HEK293 (cell line): Measurements from ENCODE around the gene WDR47.

Experiments used
- CTCF ChIA-PET: fragments of 350-600 bp; formaldehyde crosslinking; extraction: SDS; loops from one replicate; lab custom pipeline; 2021; ENCODE audit warnings: antibody characterized with exemption; lab: Yijun Ruan, JAX
- POLR2A ChIA-PET: fragments of 300-600 bp; formaldehyde crosslinking; extraction: SDS; loops from one replicate; lab custom pipeline; 2020; ENCODE audit warnings: antibody characterized with exemption, inconsistent platforms; lab: Yijun Ruan, JAX
- H3K27ac ChIP-seq: fragments of 200-500 bp; sonication (Bioruptor generic); 2 replicates; pipeline ENCODE4 v1.5.1; 2014; ENCODE audit warnings: low read depth, low read length, control low read depth, inconsistent platforms; ENCODE audit errors: extremely low read depth
- H3K36me3 ChIP-seq, 2 experiments: fragments of 200-500 bp in 1 of 2; sonication (Bioruptor generic) in 1 of 2; 1 replicate in 1 of 2; 2 replicates in 1 of 2; pipeline ENCODE4 v1.5.1; 2014 to 2017; ENCODE audit warnings: inconsistent platforms in 2 of 2, low read length in 2 of 2; ENCODE audit not compliant: control insufficient read depth in 2 of 2, insufficient read depth in 1 of 2
- H3K4me1 ChIP-seq: fragments of 200-500 bp; sonication (Bioruptor generic); 2 replicates; pipeline ENCODE4 v1.5.1; 2014; ENCODE audit warnings: mild to moderate bottlenecking, low read length, inconsistent platforms; ENCODE audit not compliant: control insufficient read depth, insufficient read depth
- H3K4me3 ChIP-seq: 2 replicates; pipeline ENCODE4 v1.5.1; 2011; ENCODE audit warnings: low read depth, mild to moderate bottlenecking, control low read depth, low read length, moderate library complexity
- H3K9me3 ChIP-seq: fragments of 200-500 bp; sonication (Bioruptor generic); 2 replicates; pipeline ENCODE4 v1.5.1; 2014; ENCODE audit warnings: low read depth, low read length, inconsistent platforms; ENCODE audit not compliant: control insufficient read depth, insufficient read depth
- HOXD13 ChIP-seq: sonication (generic); formaldehyde crosslinking; IDR thresholded peaks from 2 replicates; pipeline ENCODE4 v1.8.0; 2022; ENCODE audit warnings: missing genetic modification reagents, borderline replicate concordance
- KLF9 ChIP-seq: fragments of 450-650 bp; formaldehyde crosslinking; IDR thresholded peaks from 2 replicates; pipeline ENCODE4 v1.5.1; 2016; ENCODE audit warnings: missing biosample characterization, missing genetic modification characterization, low read depth
- YY2 ChIP-seq: fragments of 450-650 bp; formaldehyde crosslinking; IDR thresholded peaks from 2 replicates; pipeline ENCODE4 v1.5.1; 2016; ENCODE audit warnings: missing biosample characterization, missing genetic modification characterization
- ZBTB10 ChIP-seq: fragments of 450-650 bp; formaldehyde crosslinking; IDR thresholded peaks from 2 replicates; pipeline ENCODE4 v1.5.1; 2016; ENCODE audit warnings: missing biosample characterization, missing genetic modification characterization
- ZEB2 ChIP-seq: fragments of 450-650 bp; formaldehyde crosslinking; IDR thresholded peaks from 2 replicates; pipeline ENCODE4 v1.5.1; 2016; ENCODE audit warnings: missing biosample characterization, missing genetic modification characterization
- ZNF121 ChIP-seq: fragments of 450-650 bp; formaldehyde crosslinking; IDR thresholded peaks from 2 replicates; pipeline ENCODE4 v1.5.1; 2016; ENCODE audit warnings: missing biosample characterization, missing genetic modification characterization
- ZNF138 ChIP-seq: fragments of 450-650 bp; formaldehyde crosslinking; IDR thresholded peaks from 2 replicates; pipeline ENCODE4 v1.5.1; 2016; ENCODE audit warnings: missing biosample characterization, missing genetic modification characterization, borderline replicate concordance
- ZNF19 ChIP-seq: fragments of 450-650 bp; formaldehyde crosslinking; IDR thresholded peaks from 2 replicates; pipeline ENCODE4; 2016; ENCODE audit warnings: missing biosample characterization, missing genetic modification characterization, low read depth
- ZNF202 ChIP-seq: fragments of 450-650 bp; formaldehyde crosslinking; IDR thresholded peaks from 2 replicates; pipeline ENCODE4 v1.5.1; 2016; ENCODE audit warnings: missing biosample characterization, missing genetic modification characterization, borderline replicate concordance
- ZNF223 ChIP-seq: fragments of 450-650 bp; formaldehyde crosslinking; IDR thresholded peaks from 2 replicates; pipeline ENCODE4 v1.5.1; 2016; ENCODE audit warnings: missing biosample characterization, missing genetic modification characterization
- ZNF423 ChIP-seq: fragments of 450-650 bp; formaldehyde crosslinking; IDR thresholded peaks from 2 replicates; pipeline ENCODE4 v1.5.1; 2016; ENCODE audit warnings: missing biosample characterization, missing genetic modification characterization
- ZNF433 ChIP-seq: fragments of 450-650 bp; formaldehyde crosslinking; IDR thresholded peaks from 2 replicates; pipeline ENCODE4 v1.5.1; 2016; ENCODE audit warnings: missing biosample characterization, missing genetic modification characterization, low read depth
- ZNF585B ChIP-seq: fragments of 450-650 bp; formaldehyde crosslinking; IDR thresholded peaks from 2 replicates; pipeline ENCODE4 v1.5.1; 2016; ENCODE audit warnings: missing biosample characterization, missing genetic modification characterization
- ZNF626 ChIP-seq: fragments of 450-650 bp; sonication (Bioruptor Pico); formaldehyde crosslinking; IDR thresholded peaks from 2 replicates; pipeline ENCODE4 v1.5.1; 2018; ENCODE audit warnings: missing biosample characterization, missing genetic modification characterization, inconsistent platforms
- ZSCAN16 ChIP-seq: fragments of 450-650 bp; formaldehyde crosslinking; IDR thresholded peaks from 2 replicates; pipeline ENCODE4 v1.5.1; 2016; ENCODE audit warnings: missing biosample characterization, missing genetic modification characterization
- TF ChIP-seq, protein P1 (sequence below): fragments of 450-650 bp; formaldehyde crosslinking; optimal IDR thresholded peaks from 2 replicates; pipeline ENCODE3; 2016; ENCODE audit warnings: missing biosample characterization, mild to moderate bottlenecking, missing genetic modification characterization
- TF ChIP-seq, protein P2 (sequence below): fragments of 450-650 bp; IDR thresholded peaks from 2 replicates; pipeline ENCODE4 v1.5.1; 2018; ENCODE audit warnings: missing biosample characterization, missing genetic modification characterization
- TF ChIP-seq, protein P3 (sequence below): IDR thresholded peaks from 2 replicates; pipeline ENCODE4 v1.6.1; 2011; ENCODE audit warnings: mild to moderate bottlenecking, low read depth, low read length, borderline replicate concordance

WDR47 gene

GRCh38 chr1:109040989-109041620, 797 bp downstream of the WDR47 start (continued):
- TF ChIP-seq ZBTB10 (0 out of 2 replicates have a peak, but pooled peaks have one; percentile 30), KLF9 (tag by site-specific recombination) (peak; percentile 38; the same call in 1 of the 2 replicates), ZNF202 (no peak), ZNF423 (tag by site-specific recombination) (no peak)

- ChIA-PET POLR2A (interaction anchor here (0.9 to 2.6 kb wide), 2 partner anchors 50 to 60 kb away, joined by 4 to 43 read pairs; partner anchors contain the start of gene TMEM167B), CTCF (no interaction called here)
- no peaks in the 10 kb centered on the region; a peak in 1 of 3 replicates for H3K36me3 ChIP-seq
- TF ChIP-seq ZNF19 (tag by site-specific recombination): no peak
- TF ChIP-seq ZSCAN16 (tag by site-specific recombination): no peak
- no peak for TF ChIP-seq ZNF138 (tag by site-specific recombination)
- TF ChIP-seq ZNF585B (tag by site-specific recombination): no peak
- TF ChIP-seq, protein P1, sequence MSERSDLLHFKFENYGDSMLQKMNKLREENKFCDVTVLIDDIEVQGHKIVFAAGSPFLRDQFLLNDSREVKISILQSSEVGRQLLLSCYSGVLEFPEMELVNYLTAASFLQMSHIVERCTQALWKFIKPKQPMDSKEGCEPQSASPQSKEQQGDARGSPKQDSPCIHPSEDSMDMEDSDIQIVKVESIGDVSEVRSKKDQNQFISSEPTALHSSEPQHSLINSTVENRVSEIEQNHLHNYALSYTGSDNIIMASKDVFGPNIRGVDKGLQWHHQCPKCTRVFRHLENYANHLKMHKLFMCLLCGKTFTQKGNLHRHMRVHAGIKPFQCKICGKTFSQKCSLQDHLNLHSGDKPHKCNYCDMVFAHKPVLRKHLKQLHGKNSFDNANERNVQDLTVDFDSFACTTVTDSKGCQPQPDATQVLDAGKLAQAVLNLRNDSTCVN: no peak
- TF ChIP-seq ZNF121 (tag by site-specific recombination): no peak
- TF ChIP-seq, protein P2, sequence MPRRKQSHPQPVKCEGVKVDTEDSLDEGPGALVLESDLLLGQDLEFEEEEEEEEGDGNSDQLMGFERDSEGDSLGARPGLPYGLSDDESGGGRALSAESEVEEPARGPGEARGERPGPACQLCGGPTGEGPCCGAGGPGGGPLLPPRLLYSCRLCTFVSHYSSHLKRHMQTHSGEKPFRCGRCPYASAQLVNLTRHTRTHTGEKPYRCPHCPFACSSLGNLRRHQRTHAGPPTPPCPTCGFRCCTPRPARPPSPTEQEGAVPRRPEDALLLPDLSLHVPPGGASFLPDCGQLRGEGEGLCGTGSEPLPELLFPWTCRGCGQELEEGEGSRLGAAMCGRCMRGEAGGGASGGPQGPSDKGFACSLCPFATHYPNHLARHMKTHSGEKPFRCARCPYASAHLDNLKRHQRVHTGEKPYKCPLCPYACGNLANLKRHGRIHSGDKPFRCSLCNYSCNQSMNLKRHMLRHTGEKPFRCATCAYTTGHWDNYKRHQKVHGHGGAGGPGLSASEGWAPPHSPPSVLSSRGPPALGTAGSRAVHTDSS (tag by site-specific recombination): no peak
- TF ChIP-seq HOXD13 (CRISPR knock-in tag): no peak
- no peak for TF ChIP-seq ZNF433 (tag by site-specific recombination)
- TF ChIP-seq ZNF626 (tag by site-specific recombination): no peak
- TF ChIP-seq, protein P3, sequence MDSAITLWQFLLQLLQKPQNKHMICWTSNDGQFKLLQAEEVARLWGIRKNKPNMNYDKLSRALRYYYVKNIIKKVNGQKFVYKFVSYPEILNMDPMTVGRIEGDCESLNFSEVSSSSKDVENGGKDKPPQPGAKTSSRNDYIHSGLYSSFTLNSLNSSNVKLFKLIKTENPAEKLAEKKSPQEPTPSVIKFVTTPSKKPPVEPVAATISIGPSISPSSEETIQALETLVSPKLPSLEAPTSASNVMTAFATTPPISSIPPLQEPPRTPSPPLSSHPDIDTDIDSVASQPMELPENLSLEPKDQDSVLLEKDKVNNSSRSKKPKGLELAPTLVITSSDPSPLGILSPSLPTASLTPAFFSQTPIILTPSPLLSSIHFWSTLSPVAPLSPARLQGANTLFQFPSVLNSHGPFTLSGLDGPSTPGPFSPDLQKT: no peak
- no peak for TF ChIP-seq YY2 (tag by site-specific recombination)
- no peak for TF ChIP-seq ZEB2 (tag by site-specific recombination)
- TF ChIP-seq ZNF223: no peak
- H3K27ac ChIP-seq: no peak overlapping the region
- peak overlapping the region; percentile 85 for H3K4me3 ChIP-seq
- H3K9me3 ChIP-seq: no peaks in the 10 kb centered on the region
- no peaks in the 10 kb centered on the region for H3K4me1 ChIP-seq
These were observed 1.3 kb downstream of the WDR47 start for GRCh38 chr1:109040627-109040988.
